ENCODE data around the gene GOLGA6A. TPM values are rescaled to one million over a fixed set of nuclear protein-coding genes. Genes with fewer than 3 reads are reported as not detected.

The GOLGA6A gene
- total and polyA plus RNA-seq, 9 of the 15 experiments (the other 6 are each of a cell fraction or from before 2014, with no cell fraction given), result not detected

DNA sequence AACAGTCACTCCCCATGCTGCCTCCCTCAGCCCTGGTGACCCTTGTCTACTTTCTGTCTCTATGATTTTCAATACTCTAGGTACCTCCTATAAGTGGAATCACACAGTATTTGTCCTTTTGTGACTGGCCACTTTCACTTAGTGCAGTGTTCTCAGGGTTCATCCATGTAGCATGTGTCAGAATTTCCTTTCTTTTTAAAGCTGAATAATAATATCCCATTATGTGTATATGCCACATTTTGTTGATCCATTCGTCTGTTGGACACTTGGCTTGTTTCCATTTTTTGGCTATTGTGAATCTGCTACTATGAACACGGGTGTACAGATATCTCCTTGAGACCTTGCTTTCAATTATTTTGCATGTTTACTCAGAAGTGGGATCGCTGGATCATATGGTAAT lies 53.7 kb downstream of the GOLGA6A start:
- H2AFZ ChIP-seq (ENCODE audit: low read depth, low read length), result no peak overlapping the region
- H4K20me1 ChIP-seq (replicated peaks; ENCODE audit: control insufficient read depth, insufficient read depth, low read length), result no peaks in the 10 kb centered on the region; the same call in 1 of the 2 replicates
- ATAC-seq (no peak), DNase-seq (ENCODE audit: extremely low read depth in 1 of 4, low spot score in 3 of 4) (no peak), FAIRE-seq (no peak)
- no peaks in the 10 kb centered on the region for H3K79me2 ChIP-seq (ENCODE audit: control insufficient read depth, insufficient read depth, low read length)
- no peak overlapping the region for H3K4me3 ChIP-seq
- WGBS (ENCODE audit: insufficient coverage, low coverage, missing lambda C conversion rate), result 61% methylated on average over 3 of the region's 3 CpGs
- H3K9me1 ChIP-seq (ENCODE audit: control insufficient read depth, insufficient read depth, low read length), result peaks cover 3% of the 10 kb centered on the region
- H3K27me3 ChIP-seq (ENCODE audit: control insufficient read depth in 2 of 2, insufficient read depth in 2 of 2, low read length in 2 of 2), result no peaks in the 10 kb centered on the region
- CTCF ChIA-PET (ENCODE audit: low intra/inter-chr PET ratio), result no interaction called here
- H3K9ac ChIP-seq (ENCODE audit: insufficient read depth in 1 of 2, low read depth in 2 of 2, low read length in 2 of 2), result no peak overlapping the region
- no peak overlapping the region for H3K4me2 ChIP-seq (ENCODE audit: insufficient read depth, low read length)
- in situ Hi-C loops (cut with MboI) (no loop called here), intact Hi-C loops (cut with micrococcal nuclease) (no loop called here)
- peaks cover 4 to 8% of the 10 kb centered on the region in 2 experiments; a peak in 1 of 5 replicates for H3K4me1 ChIP-seq (replicated peaks in 1 of 2; ENCODE audit: control insufficient read depth in 2 of 2, insufficient read depth in 2 of 2, low read length in 2 of 2)
- no peak overlapping the region for H3K27ac ChIP-seq (ENCODE audit: extremely low read depth, low read depth, low read length)
- H3K36me3 ChIP-seq (ENCODE audit: control insufficient read depth, insufficient read depth, low read length), result peaks cover 60% of the 10 kb centered on the region
- BruUV-seq (replicated peaks), result no TSS peak
- TF ChIP-seq MTA3 (IDR thresholded peaks at IDR 0.05; ENCODE audit: borderline replicate concordance) (no peak), NCOR1 (IDR thresholded peaks at IDR 0.05) (no peak), HEY1 (CRISPR knock-in tag; IDR thresholded peaks at IDR 0.05; ENCODE audit: borderline replicate concordance) (no peak), CREBBP (IDR thresholded peaks at IDR 0.05; ENCODE audit: low read depth, low read length) (no peak)
- TF ChIP-seq, protein P1, sequence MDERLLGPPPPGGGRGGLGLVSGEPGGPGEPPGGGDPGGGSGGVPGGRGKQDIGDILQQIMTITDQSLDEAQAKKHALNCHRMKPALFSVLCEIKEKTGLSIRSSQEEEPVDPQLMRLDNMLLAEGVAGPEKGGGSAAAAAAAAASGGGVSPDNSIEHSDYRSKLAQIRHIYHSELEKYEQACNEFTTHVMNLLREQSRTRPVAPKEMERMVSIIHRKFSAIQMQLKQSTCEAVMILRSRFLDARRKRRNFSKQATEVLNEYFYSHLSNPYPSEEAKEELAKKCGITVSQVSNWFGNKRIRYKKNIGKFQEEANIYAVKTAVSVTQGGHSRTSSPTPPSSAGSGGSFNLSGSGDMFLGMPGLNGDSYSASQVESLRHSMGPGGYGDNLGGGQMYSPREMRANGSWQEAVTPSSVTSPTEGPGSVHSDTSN (CRISPR knock-in tag; IDR thresholded peaks at IDR 0.05; ENCODE audit: low read depth), result no peak
- TF ChIP-seq, protein P1 (tag; conservative IDR thresholded peaks at IDR 0.05; ENCODE audit: low read depth), result no peak
- POLR2A ChIA-PET, result interaction anchor here (1.1 kb wide), 1 partner anchor 17 kb away, joined by 3 read pairs; no protein-coding TSS in a partner anchor
- H3K9me3 ChIP-seq (replicated peaks; ENCODE audit: control insufficient read depth, insufficient read depth, low read depth, low read length), result no peaks in the 10 kb centered on the region

Measured in K562 (cell line).